ENCODE measurements around the gene ATP11B.
"Not testable (repeated sequence)": the region's sequence is repeated elsewhere in the genome, so short reads cannot be mapped to it uniquely, and the experiment has no call there.

The ATP11B gene

DNA sequence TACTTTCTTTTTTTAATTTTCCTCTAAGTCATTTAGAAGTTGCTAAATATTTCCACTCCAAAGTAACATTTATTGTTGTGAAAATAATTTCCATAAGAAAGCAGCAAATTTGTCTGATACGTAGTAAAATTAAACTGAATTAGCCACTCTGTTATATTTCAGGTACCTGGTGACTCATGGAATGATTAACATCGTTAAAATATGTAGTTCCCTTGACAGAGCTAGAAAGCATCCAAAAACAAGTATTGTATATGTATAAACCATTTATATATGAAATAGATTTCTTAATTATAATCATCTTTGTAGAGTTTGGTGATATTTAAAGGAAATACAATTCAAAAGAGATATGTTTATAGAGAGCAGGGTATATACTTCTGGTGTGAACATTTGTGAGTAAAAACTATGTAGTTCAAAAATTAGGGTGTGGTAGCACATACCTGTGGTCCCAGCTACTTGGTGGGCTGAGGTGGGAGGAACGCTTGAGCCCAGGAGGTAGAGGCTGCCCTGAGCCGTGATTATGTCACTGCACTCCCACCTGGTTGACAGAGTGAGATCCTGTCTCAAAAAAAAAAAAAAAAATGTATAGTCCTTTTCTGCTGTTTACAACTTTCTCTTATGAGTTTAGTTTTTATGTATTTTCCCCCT, 36.6 kb downstream of the ATP11B start:
- no peak for DNase-seq

DNA sequence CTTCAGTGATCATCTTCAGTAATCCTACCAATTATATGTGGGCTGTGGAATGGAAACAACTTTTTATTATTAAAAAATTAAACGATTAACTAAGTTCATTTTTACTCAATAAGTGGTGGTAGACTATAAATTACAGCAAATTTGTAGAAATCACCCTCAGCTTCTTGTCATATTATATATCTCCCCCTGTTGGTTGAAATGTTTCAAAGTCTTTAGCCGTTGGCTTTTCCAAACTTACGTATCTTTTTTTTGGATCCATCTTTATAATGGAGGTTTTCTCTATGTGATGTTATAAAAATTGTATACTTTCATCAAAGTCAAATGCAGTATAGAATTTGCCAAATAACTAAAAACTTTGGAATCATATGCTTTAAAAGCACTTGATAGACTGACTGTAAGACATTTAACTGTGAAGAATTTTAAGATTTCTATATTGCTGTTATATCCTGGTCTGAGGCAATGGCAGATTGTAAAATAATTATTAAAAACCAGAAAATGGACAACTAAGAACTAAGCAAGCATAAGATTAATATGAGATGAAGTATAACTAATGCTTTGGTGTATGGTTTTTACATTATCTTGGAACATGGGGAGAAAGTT, 44.7 kb downstream of the ATP11B start:
- no peak for DNase-seq

GRCh38 chr3:182843478-182843877, 50.2 kb downstream of the ATP11B start:
- no peak for DNase-seq

GRCh38 chr3:182848906-182849305, 55.6 kb downstream of the ATP11B start:
- DNase-seq = no peak

GRCh38 chr3:182855076-182855475, 61.8 kb downstream of the ATP11B start:
- DNase-seq = no peak

- no peak for DNase-seq
Observed at GRCh38 chr3:182861348-182861747, 68.0 kb downstream of the ATP11B start.

- no peak for DNase-seq
Observed at GRCh38 chr3:182862159-182862860, 69.0 kb downstream of the ATP11B start.

GRCh38 chr3:182869059-182869458, 75.8 kb downstream of the ATP11B start:
- DNase-seq = no peak

DNA sequence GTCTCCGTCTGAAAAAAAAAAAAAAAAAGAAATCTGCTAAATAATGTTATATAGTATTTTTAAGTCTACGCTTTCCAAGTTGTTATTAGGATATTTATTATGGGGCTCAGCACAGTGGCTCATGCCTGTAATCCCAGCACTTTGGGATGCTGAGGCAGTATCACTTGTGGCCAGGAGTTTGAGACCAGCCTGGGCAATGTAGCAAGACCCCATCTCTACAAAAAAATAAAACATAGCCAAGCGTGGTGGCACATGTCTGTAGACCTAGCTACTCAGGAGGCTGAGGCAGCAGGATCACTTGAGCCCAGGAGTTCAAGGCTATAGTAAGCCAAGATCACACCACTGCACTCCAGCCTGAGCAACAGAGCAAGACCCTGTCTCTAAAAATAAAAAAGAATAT, 77.6 kb downstream of the ATP11B start:
- not testable (repeated sequence) for DNase-seq

DNA sequence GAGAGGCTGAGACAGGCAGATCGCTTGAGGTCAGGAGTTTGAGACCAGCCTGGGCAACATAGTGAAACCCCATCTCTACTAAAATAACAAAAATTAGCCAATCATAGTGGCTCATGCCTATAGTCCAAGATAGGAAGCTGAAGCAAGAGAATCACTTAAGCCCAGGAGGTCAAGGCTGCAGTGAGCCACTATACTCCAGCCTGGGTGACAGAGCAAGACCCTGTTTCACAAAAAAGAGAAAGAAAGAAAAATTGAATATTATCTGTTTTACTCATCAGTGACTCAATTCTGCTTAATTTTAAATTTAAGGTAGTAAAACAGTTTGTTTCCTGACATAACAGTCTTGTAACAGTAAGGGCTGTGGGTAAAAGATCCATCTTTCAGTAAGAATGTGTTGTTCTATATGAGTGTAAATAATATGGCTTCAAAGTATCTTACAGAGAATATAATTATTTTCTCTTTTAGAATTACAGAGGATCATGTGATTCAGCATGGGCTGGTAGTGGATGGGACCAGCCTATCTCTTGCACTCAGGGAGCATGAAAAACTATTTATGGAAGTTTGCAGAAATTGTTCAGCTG, 85.8 kb downstream of the ATP11B start:
- DNase-seq = no peak

DNA sequence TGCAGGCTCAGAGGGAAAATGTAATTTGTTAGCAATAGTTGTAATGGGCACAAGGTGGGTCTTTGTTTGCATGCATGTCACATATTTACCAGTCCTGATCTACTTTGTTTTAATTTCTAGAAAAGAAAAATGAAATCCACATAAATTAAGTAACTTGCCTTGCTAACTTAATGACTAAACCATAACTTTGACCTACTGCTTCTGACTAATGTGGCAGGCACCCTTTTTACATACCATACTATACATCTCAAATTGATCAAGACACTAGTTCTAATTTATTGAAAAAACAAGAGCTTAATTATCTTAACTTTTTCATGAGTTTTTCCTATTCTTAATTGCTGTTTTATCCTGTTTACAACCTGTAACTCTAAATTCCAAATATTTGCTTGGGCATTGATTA, 93.2 kb downstream of the ATP11B start:
- DNase-seq = no peak

- DNase-seq = no peak
Observed at GRCh38 chr3:182889948-182890629, 96.8 kb downstream of the ATP11B start.

DNA sequence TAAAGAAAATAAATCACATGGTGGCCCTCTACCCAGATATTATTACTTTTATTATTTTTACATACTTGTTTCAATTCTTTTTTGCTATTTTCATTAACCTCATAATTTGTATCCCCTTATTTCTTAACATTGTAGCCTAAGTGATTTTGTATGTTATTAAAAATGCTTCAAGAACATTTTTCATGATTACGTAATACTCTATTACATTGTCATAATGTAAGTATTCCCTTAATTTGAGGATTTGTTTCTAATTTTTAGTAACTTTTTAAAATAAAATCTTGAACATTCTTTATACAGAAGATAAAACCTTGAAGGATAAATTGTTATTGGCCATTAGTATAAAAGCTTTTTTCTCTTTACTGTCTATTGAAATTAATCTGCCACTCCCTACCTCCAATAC, 98.1 kb downstream of the ATP11B start:
- no peak for DNase-seq

GRCh38 chr3:182892226-182892625, 98.9 kb downstream of the ATP11B start:
- DNase-seq = no peak

DNA sequence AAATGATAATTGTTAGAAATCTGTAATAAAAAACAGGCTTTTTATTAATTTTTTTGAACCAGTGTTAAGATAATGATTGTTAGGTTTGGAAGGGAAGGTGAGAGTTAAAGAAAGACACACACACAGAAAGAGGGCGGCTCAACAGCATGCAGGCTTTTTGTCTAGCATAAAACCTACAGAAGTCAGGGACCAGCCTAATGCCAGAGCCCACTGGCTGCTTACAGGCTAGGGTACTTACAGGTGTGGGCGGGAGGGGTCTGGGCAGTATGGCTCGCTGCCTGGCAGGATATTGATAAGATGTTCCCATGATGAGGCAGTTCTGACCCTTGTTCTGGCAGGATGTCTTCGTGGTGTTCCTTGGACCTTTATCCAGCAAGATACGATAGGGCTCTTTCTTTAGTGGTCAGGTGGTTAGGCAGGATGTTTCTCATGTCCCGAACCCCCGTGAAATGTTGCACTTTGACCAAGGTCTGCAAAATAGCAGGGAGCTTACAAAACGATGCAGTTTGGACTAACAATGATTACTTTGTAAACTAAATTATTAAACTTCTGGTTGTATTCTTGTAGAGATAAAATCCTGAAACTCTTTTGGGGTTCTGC, 102.3 kb downstream of the ATP11B start:
- DNase-seq = no peak

- DNase-seq = no peak
Observed at GRCh38 chr3:182896553-182896952, 103.2 kb downstream of the ATP11B start.

GRCh38 chr3:182902236-182902635, 108.9 kb downstream of the ATP11B start:
- no peak for DNase-seq

DNA sequence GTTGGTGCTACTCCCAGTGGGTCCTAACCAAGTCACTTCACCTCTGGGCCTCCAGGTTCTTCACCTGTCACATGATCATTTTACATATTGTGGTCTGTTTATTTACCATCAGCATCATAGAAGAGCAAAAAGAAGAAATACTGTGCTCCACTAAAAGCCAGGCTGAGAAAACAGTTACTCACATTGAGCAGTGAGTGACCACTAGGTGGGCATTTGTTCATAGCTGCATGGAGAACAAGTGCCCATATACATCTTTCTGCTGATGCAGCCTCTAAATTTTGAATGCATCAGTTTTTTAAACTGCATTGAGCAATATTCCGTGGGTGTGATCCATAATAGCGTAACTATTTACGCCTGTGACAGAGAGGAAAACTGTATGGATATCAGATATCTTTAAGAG, 110.9 kb downstream of the ATP11B start:
- DNase-seq = no peak

DNA sequence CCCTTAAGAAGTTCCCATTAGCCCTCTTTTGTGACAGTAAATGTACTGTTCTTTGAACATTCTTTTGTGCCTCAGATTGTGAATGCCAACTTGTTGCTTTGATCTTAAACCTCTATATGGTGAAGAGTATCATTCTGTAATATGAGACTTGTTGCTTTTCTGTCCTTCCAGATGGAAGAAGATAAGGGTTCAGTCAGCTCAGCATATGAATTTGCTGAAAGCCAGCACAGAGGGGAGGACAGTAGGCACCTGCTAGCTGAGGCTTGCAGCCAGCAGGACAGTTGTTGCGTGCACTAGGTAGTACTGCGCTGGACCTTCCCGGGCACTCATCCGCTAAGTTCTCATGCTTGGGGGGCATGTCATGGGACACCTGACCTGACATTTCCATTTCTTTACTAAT, 112.3 kb downstream of the ATP11B start:
- no peak for DNase-seq

GRCh38 chr3:182906036-182906435, 112.7 kb downstream of the ATP11B start:
- no peak for DNase-seq

- DNase-seq = no peak
Observed at GRCh38 chr3:182908471-182908870, 115.2 kb downstream of the ATP11B start.

DNA sequence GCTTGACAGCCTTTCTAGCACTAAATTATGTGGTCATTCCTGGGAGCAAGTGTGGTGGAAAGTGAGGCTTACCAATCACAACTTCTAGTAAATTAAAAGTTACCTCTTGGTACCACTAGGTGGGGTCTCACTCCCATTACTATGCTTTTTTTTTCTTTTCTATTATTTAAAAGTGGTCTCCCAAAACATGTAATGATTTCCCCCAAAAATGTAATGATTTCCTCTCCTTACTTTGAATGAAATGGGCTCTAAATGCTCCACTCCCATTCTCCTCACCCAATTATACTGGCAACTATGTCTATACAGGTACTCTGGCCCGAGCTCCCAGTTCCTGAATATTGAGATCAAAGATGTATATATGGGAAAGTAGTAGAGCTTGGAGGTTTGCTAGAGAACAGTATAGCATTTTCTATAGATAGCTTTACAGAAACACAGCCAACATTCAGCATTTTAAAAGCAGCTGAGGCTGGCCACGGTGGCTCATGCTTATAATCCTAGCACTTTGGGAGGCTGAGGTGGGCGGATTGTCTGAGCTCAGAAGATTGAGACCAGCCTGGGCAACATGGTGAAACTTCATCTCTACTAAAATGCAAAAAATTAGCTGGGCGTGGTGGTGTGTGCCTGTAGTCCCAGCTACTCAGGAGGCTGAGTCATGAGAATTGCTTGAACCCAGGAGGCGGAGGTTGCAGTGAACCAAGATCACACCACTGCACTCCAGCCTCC, 116.2 kb downstream of the ATP11B start:
- DNase-seq = no peak

Data from right kidney (tissue), 1 donor.